Measurements from ENCODE around the gene RUNX1.

DNA sequence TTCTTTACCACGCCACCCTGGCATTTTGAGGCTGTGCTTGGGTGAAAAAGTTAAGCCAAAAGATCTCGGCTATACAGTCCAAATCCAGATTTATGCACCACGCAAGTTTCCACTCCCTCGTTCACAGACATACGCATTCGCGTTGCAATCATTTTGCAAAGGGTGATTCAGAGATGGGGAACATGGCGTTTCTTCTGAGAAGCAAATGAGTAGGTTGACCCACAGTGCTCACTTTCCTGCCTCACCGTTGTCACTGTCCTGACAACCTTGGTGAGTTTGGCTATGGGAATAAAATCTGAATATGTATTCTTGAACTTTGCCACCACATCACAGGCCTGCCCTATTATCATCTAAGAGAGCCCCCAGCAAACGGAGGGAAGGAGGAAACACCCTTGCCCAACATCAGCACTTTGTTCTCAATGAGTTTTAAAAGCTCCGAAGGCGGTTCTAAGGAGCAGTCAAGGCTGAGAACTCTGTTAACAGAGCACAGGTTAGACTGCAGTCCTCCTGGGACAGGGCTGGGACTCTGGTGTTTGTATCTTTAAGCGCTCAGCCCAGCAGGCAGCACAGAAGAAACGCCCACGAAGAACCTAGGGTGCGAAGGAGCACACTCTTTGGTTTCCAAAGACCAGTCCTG is 86.4 kb downstream of the RUNX1 start:
- TF ChIP-seq, protein P1, sequence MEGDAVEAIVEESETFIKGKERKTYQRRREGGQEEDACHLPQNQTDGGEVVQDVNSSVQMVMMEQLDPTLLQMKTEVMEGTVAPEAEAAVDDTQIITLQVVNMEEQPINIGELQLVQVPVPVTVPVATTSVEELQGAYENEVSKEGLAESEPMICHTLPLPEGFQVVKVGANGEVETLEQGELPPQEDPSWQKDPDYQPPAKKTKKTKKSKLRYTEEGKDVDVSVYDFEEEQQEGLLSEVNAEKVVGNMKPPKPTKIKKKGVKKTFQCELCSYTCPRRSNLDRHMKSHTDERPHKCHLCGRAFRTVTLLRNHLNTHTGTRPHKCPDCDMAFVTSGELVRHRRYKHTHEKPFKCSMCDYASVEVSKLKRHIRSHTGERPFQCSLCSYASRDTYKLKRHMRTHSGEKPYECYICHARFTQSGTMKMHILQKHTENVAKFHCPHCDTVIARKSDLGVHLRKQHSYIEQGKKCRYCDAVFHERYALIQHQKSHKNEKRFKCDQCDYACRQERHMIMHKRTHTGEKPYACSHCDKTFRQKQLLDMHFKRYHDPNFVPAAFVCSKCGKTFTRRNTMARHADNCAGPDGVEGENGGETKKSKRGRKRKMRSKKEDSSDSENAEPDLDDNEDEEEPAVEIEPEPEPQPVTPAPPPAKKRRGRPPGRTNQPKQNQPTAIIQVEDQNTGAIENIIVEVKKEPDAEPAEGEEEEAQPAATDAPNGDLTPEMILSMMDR (conservative IDR thresholded peaks at IDR 0.05; ENCODE audit: low read depth, low read length) = no peak
- no peak for TF ChIP-seq EZH2 (IDR thresholded peaks at IDR 0.05; ENCODE audit: low read length, unreplicated experiment)
